ENCODE data around the gene CENPC. TPM values are rescaled to one million over a fixed set of nuclear protein-coding genes. Genes with fewer than 3 reads are reported as not detected.

CENPC gene
- total RNA-seq, 1 experiment from 2014 or later, result 19.1 TPM

DNA sequence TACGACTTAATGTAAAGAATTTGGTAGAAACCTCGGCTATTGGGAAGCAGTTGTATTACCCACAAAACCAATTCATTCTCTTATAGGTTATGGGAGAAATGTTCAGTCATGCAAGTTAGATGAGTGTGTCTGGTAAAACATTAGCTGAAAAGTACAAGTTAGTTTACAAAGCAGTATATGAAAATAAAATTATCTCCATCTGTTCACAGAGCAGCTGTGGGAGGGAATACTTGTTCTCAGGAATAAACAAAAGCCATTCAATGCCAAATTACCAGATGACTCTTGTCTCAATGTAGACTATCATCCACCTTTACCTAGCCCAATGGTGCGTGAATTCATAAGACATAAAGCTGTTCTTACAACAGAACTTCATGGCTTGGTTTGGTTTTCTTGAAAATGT, 41.9 kb upstream of the CENPC start:
- Mint-ChIP-seq H3K27ac (no peak overlapping the region), H3K4me3 (no peak overlapping the region), H3K9me3 (no peaks in the 10 kb centered on the region), H3K27me3 (ENCODE audit: low read depth) (no peaks in the 10 kb centered on the region), H3K4me1 (no peaks in the 10 kb centered on the region), H3K36me3 (no peaks in the 10 kb centered on the region)
- ChIA-PET CTCF (no interaction called here), POLR2A (no interaction called here)
- no peak for DNase-seq (ENCODE audit: low spot score)
- TF ChIP-seq ELF4 (CRISPR knock-in tag; IDR thresholded peaks at IDR 0.05; ENCODE audit: low read depth) (no peak), ZSCAN18 (CRISPR knock-in tag; IDR thresholded peaks at IDR 0.05) (no peak), CREB1 (CRISPR knock-in tag; IDR thresholded peaks at IDR 0.05) (no peak), FOXJ3 (CRISPR knock-in tag; IDR thresholded peaks at IDR 0.05; ENCODE audit: borderline replicate concordance) (no peak), NFYB (CRISPR knock-in tag; conservative IDR thresholded peaks at IDR 0.05; ENCODE audit: low read depth) (no peak), MYBL2 (CRISPR knock-in tag; IDR thresholded peaks at IDR 0.05) (no peak), CREM (CRISPR knock-in tag; IDR thresholded peaks at IDR 0.05) (no peak), ATF1 (CRISPR knock-in tag; IDR thresholded peaks at IDR 0.05) (no peak), HMGA2 (CRISPR knock-in tag; IDR thresholded peaks at IDR 0.05) (no peak), USF1 (CRISPR knock-in tag; IDR thresholded peaks at IDR 0.05) (no peak), NR1H2 (CRISPR knock-in tag; IDR thresholded peaks at IDR 0.05) (no peak), TEAD1 (CRISPR knock-in tag; IDR thresholded peaks at IDR 0.05) (no peak), RELA (CRISPR knock-in tag; IDR thresholded peaks at IDR 0.05; ENCODE audit: borderline replicate concordance) (no peak)
- ATAC-seq, result no peak

DNA sequence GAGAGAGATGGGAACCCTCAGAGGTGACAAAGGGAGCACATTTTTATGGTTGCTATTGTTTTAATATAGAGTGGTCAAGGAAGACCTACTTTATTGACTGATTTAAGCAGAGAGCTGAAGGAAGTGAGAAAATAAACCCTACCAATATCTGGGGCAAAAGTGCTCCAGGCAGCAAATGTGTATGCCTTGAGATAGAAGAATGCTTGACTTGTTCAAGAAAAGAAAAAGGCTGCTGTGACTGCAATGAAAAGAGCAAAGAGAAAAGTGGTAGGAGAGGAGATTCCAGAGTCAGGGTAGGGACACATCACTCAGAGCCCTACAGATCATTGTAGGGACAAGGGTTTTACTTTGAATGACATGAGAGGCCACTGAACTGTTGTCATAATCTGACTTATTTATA, 39.2 kb upstream of the CENPC start:
- TF ChIP-seq ZNF423 (CRISPR knock-in tag; IDR thresholded peaks at IDR 0.05), result no peak
- TF ChIP-seq ESRRA (CRISPR knock-in tag; IDR thresholded peaks at IDR 0.05; ENCODE audit: borderline replicate concordance), result no peak
- no peak for TF ChIP-seq ZNF138 (CRISPR knock-in tag; conservative IDR thresholded peaks at IDR 0.05)
- no peak for TF ChIP-seq ELF4 (CRISPR knock-in tag; IDR thresholded peaks at IDR 0.05; ENCODE audit: low read depth)
- TF ChIP-seq NR2C2 (CRISPR knock-in tag; IDR thresholded peaks at IDR 0.05), result no peak
- no peak for TF ChIP-seq EMX1 (CRISPR knock-in tag; IDR thresholded peaks at IDR 0.05)
- no peak for TF ChIP-seq NR3C1 (CRISPR knock-in tag; conservative IDR thresholded peaks at IDR 0.05; ENCODE audit: low read depth)
- TF ChIP-seq NR1H2 (CRISPR knock-in tag; IDR thresholded peaks at IDR 0.05), result no peak
- TF ChIP-seq ZNF232 (CRISPR knock-in tag; IDR thresholded peaks at IDR 0.05), result no peak
- TF ChIP-seq SOX15 (CRISPR knock-in tag; IDR thresholded peaks at IDR 0.05), result no peak
- TF ChIP-seq JUN (CRISPR knock-in tag; IDR thresholded peaks at IDR 0.05), result no peak
- no peak overlapping the region for H3K4me3 Mint-ChIP-seq
- no peaks in the 10 kb centered on the region for H3K4me1 Mint-ChIP-seq
- no peaks in the 10 kb centered on the region for H3K36me3 Mint-ChIP-seq
- H3K27me3 Mint-ChIP-seq (ENCODE audit: low read depth), result no peaks in the 10 kb centered on the region
- ATAC-seq, result no peak
- H3K9me3 Mint-ChIP-seq, result no peaks in the 10 kb centered on the region
- ChIA-PET POLR2A (no interaction called here), CTCF (no interaction called here)
- no peak overlapping the region for H3K27ac Mint-ChIP-seq
- no peak for DNase-seq (ENCODE audit: low spot score)

- ChIA-PET CTCF (no interaction called here), POLR2A (no interaction called here)
- Mint-ChIP-seq H3K4me1 (no peaks in the 10 kb centered on the region), H3K27me3 (ENCODE audit: low read depth) (no peaks in the 10 kb centered on the region), H3K9me3 (no peaks in the 10 kb centered on the region), H3K4me3 (no peak overlapping the region), H3K27ac (no peak overlapping the region), H3K36me3 (no peaks in the 10 kb centered on the region)
- DNase-seq (ENCODE audit: low spot score) (no peak), ATAC-seq (no peak)
- TF ChIP-seq, protein P1, sequence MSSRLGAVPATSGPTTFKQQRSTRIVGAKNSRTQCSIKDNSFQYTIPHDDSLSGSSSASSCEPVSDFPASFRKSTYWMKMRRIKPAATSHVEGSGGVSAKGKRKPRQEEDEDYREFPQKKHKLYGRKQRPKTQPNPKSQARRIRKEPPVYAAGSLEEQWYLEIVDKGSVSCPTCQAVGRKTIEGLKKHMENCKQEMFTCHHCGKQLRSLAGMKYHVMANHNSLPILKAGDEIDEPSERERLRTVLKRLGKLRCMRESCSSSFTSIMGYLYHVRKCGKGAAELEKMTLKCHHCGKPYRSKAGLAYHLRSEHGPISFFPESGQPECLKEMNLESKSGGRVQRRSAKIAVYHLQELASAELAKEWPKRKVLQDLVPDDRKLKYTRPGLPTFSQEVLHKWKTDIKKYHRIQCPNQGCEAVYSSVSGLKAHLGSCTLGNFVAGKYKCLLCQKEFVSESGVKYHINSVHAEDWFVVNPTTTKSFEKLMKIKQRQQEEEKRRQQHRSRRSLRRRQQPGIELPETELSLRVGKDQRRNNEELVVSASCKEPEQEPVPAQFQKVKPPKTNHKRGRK (CRISPR knock-in tag; IDR thresholded peaks at IDR 0.05; ENCODE audit: borderline replicate concordance), result no peak
- TF ChIP-seq, protein P2, sequence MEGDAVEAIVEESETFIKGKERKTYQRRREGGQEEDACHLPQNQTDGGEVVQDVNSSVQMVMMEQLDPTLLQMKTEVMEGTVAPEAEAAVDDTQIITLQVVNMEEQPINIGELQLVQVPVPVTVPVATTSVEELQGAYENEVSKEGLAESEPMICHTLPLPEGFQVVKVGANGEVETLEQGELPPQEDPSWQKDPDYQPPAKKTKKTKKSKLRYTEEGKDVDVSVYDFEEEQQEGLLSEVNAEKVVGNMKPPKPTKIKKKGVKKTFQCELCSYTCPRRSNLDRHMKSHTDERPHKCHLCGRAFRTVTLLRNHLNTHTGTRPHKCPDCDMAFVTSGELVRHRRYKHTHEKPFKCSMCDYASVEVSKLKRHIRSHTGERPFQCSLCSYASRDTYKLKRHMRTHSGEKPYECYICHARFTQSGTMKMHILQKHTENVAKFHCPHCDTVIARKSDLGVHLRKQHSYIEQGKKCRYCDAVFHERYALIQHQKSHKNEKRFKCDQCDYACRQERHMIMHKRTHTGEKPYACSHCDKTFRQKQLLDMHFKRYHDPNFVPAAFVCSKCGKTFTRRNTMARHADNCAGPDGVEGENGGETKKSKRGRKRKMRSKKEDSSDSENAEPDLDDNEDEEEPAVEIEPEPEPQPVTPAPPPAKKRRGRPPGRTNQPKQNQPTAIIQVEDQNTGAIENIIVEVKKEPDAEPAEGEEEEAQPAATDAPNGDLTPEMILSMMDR (IDR thresholded peaks at IDR 0.05), result no peak
- TF ChIP-seq, protein P3, sequence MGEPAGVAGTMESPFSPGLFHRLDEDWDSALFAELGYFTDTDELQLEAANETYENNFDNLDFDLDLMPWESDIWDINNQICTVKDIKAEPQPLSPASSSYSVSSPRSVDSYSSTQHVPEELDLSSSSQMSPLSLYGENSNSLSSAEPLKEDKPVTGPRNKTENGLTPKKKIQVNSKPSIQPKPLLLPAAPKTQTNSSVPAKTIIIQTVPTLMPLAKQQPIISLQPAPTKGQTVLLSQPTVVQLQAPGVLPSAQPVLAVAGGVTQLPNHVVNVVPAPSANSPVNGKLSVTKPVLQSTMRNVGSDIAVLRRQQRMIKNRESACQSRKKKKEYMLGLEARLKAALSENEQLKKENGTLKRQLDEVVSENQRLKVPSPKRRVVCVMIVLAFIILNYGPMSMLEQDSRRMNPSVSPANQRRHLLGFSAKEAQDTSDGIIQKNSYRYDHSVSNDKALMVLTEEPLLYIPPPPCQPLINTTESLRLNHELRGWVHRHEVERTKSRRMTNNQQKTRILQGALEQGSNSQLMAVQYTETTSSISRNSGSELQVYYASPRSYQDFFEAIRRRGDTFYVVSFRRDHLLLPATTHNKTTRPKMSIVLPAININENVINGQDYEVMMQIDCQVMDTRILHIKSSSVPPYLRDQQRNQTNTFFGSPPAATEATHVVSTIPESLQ (CRISPR knock-in tag; IDR thresholded peaks at IDR 0.05), result no peak
- no peak for TF ChIP-seq IRF1 (CRISPR knock-in tag; IDR thresholded peaks at IDR 0.05)
- TF ChIP-seq, protein P4, sequence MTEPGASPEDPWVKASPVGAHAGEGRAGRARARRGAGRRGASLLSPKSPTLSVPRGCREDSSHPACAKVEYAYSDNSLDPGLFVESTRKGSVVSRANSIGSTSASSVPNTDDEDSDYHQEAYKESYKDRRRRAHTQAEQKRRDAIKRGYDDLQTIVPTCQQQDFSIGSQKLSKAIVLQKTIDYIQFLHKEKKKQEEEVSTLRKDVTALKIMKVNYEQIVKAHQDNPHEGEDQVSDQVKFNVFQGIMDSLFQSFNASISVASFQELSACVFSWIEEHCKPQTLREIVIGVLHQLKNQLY (CRISPR knock-in tag; IDR thresholded peaks at IDR 0.05), result no peak
Observed at GRCh38 chr4:67581913-67582312, 36.6 kb upstream of the CENPC start.

Measured in WTC11 (cell line).